Liver (tissue), 3 donors: ENCODE measurements around the gene SLC16A10.

Source experiments
- EGR1 ChIP-seq, 2 donors: IDR thresholded peaks; 2 replicates each; pipeline ENCODE4 v1.6.1; 2016 to 2018; ENCODE audit warnings: antibody characterized with exemption in 2 of 2, low read depth in 2 of 2
- GABPA ChIP-seq, 2 donors: IDR thresholded peaks in 1 of 2; conservative IDR thresholded peaks in 1 of 2; 2 replicates each; pipeline ENCODE4 v1.6.1; 2016; ENCODE audit warnings: antibody characterized with exemption in 2 of 2, mild to moderate bottlenecking in 1 of 2, moderate library complexity in 1 of 2
- HNF4A ChIP-seq, 2 donors: conservative IDR thresholded peaks; 2 replicates each; pipeline ENCODE4 v1.6.1; 2016; ENCODE audit warnings: antibody characterized with exemption in 2 of 2, mild to moderate bottlenecking in 2 of 2
- HNF4G ChIP-seq: IDR thresholded peaks from 2 replicates; pipeline ENCODE4 v1.6.1; 2016; ENCODE audit warnings: antibody characterized with exemption
- JUND ChIP-seq, 2 donors: IDR thresholded peaks; 2 replicates each; pipeline ENCODE4 v1.6.1; 2016; ENCODE audit warnings: antibody characterized with exemption in 2 of 2
- NR2F2 ChIP-seq: IDR thresholded peaks from 2 replicates; pipeline ENCODE4 v1.6.1; 2016; ENCODE audit warnings: antibody characterized with exemption
- RXRA ChIP-seq, 2 donors: IDR thresholded peaks; 2 replicates each; pipeline ENCODE4 v1.6.1; 2017 to 2018; ENCODE audit warnings: antibody characterized with exemption in 2 of 2, mild to moderate bottlenecking in 1 of 2
- TAF1 ChIP-seq: conservative IDR thresholded peaks from 2 replicates; pipeline ENCODE4 v1.6.1; 2016; ENCODE audit warnings: antibody characterized with exemption, mild to moderate bottlenecking
- YY1 ChIP-seq: IDR thresholded peaks from 2 replicates; pipeline ENCODE4 v1.6.1; 2016; ENCODE audit warnings: antibody characterized with exemption, mild to moderate bottlenecking
- TF ChIP-seq, protein P1 (sequence below): fragments of 150-350 bp; IDR thresholded peaks from 2 replicates; pipeline ENCODE4 v1.5.1; 2017; ENCODE audit warnings: improper control_type of control experiment, low read depth, low read length; ENCODE audit not compliant: missing input control
- TF ChIP-seq, protein P2 (sequence below): IDR thresholded peaks from 2 replicates; pipeline ENCODE4 v1.6.1; 2016; ENCODE audit warnings: antibody characterized with exemption, mild to moderate bottlenecking
- TF ChIP-seq, protein P3 (sequence below): IDR thresholded peaks from 2 replicates; pipeline ENCODE4 v1.6.1; 2016; ENCODE audit warnings: antibody characterized with exemption
- TF ChIP-seq, protein P4 (sequence below): IDR thresholded peaks from 2 replicates; pipeline ENCODE4 v1.6.1; 2016; ENCODE audit warnings: antibody characterized with exemption
- TF ChIP-seq, protein P5 (sequence below): IDR thresholded peaks from 2 replicates; pipeline ENCODE4 v1.6.1; 2016; ENCODE audit warnings: antibody characterized with exemption
- donor health status: healthy.
- donor health status: healthy.

DNA sequence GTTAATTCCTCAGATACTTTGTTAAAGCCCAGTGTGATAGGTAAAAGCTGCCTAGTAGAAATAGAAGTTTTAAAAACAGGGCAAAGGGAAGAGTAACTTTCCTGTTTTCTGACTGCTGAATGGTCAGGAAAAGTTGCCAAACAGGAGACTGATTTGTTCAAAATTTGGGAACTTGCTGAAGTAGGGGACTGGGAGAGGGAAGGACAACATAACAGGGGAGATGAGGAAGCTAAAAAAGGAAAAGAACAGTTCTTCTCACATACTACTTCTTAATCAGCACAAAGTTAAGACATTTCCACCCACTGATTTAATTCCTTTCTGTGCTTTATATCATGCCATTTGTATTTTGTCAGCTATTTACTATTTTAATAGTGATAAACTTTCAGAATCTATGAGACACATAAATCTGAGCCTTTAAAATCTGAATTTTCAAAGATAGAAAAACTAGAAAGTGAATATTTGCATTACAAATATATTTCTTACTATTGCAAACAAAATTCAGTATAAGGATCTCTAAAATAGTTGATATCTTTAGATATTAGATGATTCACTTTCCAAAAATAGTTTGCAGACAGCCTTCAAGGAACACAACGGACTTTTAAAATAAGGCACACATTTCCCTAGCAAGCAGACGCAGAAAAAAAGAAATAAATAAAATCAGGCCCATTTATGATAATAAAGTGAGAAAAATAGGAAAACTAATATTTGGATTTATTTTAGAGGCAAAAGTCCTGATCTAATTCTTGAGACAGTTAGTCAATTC is 36.9 kb upstream of the SLC16A10 start:
- TF ChIP-seq, protein P1, sequence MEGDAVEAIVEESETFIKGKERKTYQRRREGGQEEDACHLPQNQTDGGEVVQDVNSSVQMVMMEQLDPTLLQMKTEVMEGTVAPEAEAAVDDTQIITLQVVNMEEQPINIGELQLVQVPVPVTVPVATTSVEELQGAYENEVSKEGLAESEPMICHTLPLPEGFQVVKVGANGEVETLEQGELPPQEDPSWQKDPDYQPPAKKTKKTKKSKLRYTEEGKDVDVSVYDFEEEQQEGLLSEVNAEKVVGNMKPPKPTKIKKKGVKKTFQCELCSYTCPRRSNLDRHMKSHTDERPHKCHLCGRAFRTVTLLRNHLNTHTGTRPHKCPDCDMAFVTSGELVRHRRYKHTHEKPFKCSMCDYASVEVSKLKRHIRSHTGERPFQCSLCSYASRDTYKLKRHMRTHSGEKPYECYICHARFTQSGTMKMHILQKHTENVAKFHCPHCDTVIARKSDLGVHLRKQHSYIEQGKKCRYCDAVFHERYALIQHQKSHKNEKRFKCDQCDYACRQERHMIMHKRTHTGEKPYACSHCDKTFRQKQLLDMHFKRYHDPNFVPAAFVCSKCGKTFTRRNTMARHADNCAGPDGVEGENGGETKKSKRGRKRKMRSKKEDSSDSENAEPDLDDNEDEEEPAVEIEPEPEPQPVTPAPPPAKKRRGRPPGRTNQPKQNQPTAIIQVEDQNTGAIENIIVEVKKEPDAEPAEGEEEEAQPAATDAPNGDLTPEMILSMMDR = no peak
- TF ChIP-seq RXRA (IDR thresholded peaks at IDR 0.05) (no peak), JUND (IDR thresholded peaks at IDR 0.05) (no peak), EGR1 (IDR thresholded peaks at IDR 0.05; ENCODE audit: low read depth in 2 of 2) (no peak), HNF4G (no peak), TAF1 (no peak), GABPA (IDR thresholded peaks at IDR 0.05 in 1 of 2, conservative IDR thresholded peaks at IDR 0.05 in 1 of 2) (no peak), YY1 (no peak), HNF4A (conservative IDR thresholded peaks at IDR 0.05) (no peak), NR2F2 (no peak)
- TF ChIP-seq, protein P2, sequence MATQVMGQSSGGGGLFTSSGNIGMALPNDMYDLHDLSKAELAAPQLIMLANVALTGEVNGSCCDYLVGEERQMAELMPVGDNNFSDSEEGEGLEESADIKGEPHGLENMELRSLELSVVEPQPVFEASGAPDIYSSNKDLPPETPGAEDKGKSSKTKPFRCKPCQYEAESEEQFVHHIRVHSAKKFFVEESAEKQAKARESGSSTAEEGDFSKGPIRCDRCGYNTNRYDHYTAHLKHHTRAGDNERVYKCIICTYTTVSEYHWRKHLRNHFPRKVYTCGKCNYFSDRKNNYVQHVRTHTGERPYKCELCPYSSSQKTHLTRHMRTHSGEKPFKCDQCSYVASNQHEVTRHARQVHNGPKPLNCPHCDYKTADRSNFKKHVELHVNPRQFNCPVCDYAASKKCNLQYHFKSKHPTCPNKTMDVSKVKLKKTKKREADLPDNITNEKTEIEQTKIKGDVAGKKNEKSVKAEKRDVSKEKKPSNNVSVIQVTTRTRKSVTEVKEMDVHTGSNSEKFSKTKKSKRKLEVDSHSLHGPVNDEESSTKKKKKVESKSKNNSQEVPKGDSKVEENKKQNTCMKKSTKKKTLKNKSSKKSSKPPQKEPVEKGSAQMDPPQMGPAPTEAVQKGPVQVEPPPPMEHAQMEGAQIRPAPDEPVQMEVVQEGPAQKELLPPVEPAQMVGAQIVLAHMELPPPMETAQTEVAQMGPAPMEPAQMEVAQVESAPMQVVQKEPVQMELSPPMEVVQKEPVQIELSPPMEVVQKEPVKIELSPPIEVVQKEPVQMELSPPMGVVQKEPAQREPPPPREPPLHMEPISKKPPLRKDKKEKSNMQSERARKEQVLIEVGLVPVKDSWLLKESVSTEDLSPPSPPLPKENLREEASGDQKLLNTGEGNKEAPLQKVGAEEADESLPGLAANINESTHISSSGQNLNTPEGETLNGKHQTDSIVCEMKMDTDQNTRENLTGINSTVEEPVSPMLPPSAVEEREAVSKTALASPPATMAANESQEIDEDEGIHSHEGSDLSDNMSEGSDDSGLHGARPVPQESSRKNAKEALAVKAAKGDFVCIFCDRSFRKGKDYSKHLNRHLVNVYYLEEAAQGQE = no peak
- TF ChIP-seq, protein P3, sequence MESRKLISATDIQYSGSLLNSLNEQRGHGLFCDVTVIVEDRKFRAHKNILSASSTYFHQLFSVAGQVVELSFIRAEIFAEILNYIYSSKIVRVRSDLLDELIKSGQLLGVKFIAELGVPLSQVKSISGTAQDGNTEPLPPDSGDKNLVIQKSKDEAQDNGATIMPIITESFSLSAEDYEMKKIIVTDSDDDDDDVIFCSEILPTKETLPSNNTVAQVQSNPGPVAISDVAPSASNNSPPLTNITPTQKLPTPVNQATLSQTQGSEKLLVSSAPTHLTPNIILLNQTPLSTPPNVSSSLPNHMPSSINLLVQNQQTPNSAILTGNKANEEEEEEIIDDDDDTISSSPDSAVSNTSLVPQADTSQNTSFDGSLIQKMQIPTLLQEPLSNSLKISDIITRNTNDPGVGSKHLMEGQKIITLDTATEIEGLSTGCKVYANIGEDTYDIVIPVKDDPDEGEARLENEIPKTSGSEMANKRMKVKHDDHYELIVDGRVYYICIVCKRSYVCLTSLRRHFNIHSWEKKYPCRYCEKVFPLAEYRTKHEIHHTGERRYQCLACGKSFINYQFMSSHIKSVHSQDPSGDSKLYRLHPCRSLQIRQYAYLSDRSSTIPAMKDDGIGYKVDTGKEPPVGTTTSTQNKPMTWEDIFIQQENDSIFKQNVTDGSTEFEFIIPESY = no peak
- TF ChIP-seq, protein P4, sequence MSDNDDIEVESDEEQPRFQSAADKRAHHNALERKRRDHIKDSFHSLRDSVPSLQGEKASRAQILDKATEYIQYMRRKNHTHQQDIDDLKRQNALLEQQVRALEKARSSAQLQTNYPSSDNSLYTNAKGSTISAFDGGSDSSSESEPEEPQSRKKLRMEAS = no peak
- TF ChIP-seq, protein P5, sequence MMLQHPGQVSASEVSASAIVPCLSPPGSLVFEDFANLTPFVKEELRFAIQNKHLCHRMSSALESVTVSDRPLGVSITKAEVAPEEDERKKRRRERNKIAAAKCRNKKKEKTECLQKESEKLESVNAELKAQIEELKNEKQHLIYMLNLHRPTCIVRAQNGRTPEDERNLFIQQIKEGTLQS = no peak
